Natural killer cell (primary cell): Measurements from ENCODE around the gene TLCD1. TPM values are rescaled to one million over a fixed set of nuclear protein-coding genes. Genes with fewer than 3 reads are reported as not detected.

ENCODE experiments used
- ATAC-seq, 3 donors: fragments of 150-1000 bp in 2 of 3; fragments of 200-7000 bp in 1 of 3; cut with Tn5 transposase; 1 replicate in 1 of 3; 2 replicates in 2 of 3; pipeline ENCODE4 v1.10.0; 2021; ENCODE audit warnings: mild to moderate bottlenecking in 2 of 3, moderate library complexity in 2 of 3
- DNase-seq, 2 donors: peaks; one replicate each; pipeline versions ENCODE4 v3.0.0 to v3.0.0-alpha.2; 2013 to 2021; ENCODE audit warnings: mixed read lengths in 1 of 2
- H3K27ac ChIP-seq: one replicate; pipeline ENCODE4 v1.5.1; 2013; ENCODE audit warnings: mild to moderate bottlenecking, low read length
- H3K27me3 ChIP-seq: one replicate; pipeline ENCODE4 v1.6.1; 2013; ENCODE audit warnings: low read length; ENCODE audit not compliant: control insufficient read depth, insufficient read depth
- H3K36me3 ChIP-seq: one replicate; pipeline ENCODE4 v1.6.1; 2013; ENCODE audit warnings: low read length; ENCODE audit not compliant: control insufficient read depth, insufficient read depth
- H3K4me1 ChIP-seq: one replicate; pipeline ENCODE4 v1.6.1; 2013; ENCODE audit warnings: low read length; ENCODE audit not compliant: control insufficient read depth, insufficient read depth
- H3K4me3 ChIP-seq: one replicate; pipeline ENCODE4 v1.5.1; 2013; ENCODE audit warnings: low read length
- H3K9me3 ChIP-seq: one replicate; pipeline ENCODE4 v1.6.1; 2013; ENCODE audit warnings: low read length; ENCODE audit not compliant: control insufficient read depth, insufficient read depth
- H3K27ac Mint-ChIP-seq, 2 donors: one replicate each; pipeline ENCODE4 v1.8.0; 2022; ENCODE audit warnings: mild to moderate bottlenecking in 2 of 2, mixed read lengths in 2 of 2, moderate library complexity in 1 of 2
- H3K27me3 Mint-ChIP-seq, 2 donors: one replicate each; pipeline ENCODE4 v1.8.0; 2022; ENCODE audit warnings: low read depth in 2 of 2, mixed read lengths in 2 of 2
- H3K36me3 Mint-ChIP-seq: one replicate; pipeline ENCODE4 v1.8.0; 2022; ENCODE audit warnings: mixed read lengths
- H3K4me1 Mint-ChIP-seq, 2 donors: one replicate each; pipeline ENCODE4 v1.8.0; 2022; ENCODE audit warnings: mixed read lengths in 2 of 2
- H3K4me3 Mint-ChIP-seq: one replicate; pipeline ENCODE4 v1.8.0; 2022; ENCODE audit warnings: mild to moderate bottlenecking, moderate library complexity, mixed read lengths
- H3K9me3 Mint-ChIP-seq, 2 donors: one replicate each; pipeline ENCODE4 v1.8.0; 2022; ENCODE audit warnings: mixed read lengths in 2 of 2
- WGBS: methylation state at CpG from one replicate; pipeline ENCODE4 v1.1.7; 2013; ENCODE audit warnings: missing lambda C conversion rate; ENCODE audit not compliant: insufficient coverage; 5-methylcytosine and 5-hydroxymethylcytosine counted together
- intact Hi-C: fragments of 100-400 bp; cut with micrococcal nuclease; formaldehyde crosslinking; loops from one replicate; pipeline ENCODE4 v1.14.2; 2022
- total RNA-seq, 4 donors: library from RNA; stranded (reverse); fragments of 120-200 nt in 1 of 4; gene quantifications; one replicate each; pipeline versions ENCODE4 v1.2.3 to v1.2.4, GENCODE V29; 2013 to 2022
- TF ChIP-seq, protein P1 (sequence below): fragments of 200-600 bp; IDR thresholded peaks from one replicate; pipeline ENCODE4 v1.8.0; 2022; ENCODE audit warnings: antibody characterized with exemption

Gene TLCD1
- total RNA-seq, 3 donors from 2014 or later (not counting 1 experiment from before 2014, with no cell fraction given), result 1.0 TPM; not detected in 2

DNA sequence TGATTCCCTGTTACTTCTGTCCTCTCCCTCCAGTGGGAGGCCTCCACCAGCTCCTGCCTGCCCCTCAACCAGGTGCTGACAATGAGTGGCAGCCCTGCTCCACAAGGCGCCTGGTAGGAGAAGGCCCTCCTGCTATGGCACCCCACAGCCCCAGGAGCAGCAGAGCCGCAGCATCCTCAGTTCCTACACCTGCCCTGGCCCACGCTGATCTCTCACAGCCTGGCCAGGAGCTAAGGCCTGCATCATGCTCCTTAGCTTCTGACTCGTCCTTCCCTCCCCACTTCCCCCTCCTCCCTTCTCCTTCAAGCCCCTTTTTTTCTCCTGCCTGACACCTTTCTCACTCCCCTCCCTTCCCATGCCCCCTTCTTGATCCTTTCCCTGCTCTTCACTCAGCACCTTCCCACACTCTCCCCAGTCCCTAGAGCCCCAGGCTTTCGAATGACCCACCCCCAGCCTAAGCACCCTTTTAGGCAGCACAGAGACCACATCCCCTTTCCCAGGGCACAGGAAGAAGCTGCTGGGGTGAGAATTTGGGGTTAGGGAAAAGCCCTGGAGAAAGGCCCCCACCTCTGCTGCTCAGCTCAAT lies 20.9 kb downstream of the TLCD1 start:
- no peak for ATAC-seq
- Histone ChIP-seq H3K9me3 (no peaks in the 10 kb centered on the region), H3K4me3 (no peak overlapping the region), H3K36me3 (peaks cover 27% of the 10 kb centered on the region), H3K27ac (no peak overlapping the region), H3K27me3 (no peaks in the 10 kb centered on the region), H3K4me1 (no peaks in the 10 kb centered on the region)
- Mint-ChIP-seq H3K9me3 (no peaks in the 10 kb centered on the region), H3K36me3 (no peaks in the 10 kb centered on the region), H3K4me3 (no peak overlapping the region), H3K27me3 (no peaks in the 10 kb centered on the region), H3K27ac (peak overlapping the region; percentile 43 to 54), H3K4me1 (peaks cover 0 to 13% of the 10 kb centered on the region in 2 donors)
- 86% methylated on average over 4 of the region's 5 CpGs for WGBS
- DNase-seq, result no peak
- TF ChIP-seq, protein P1, sequence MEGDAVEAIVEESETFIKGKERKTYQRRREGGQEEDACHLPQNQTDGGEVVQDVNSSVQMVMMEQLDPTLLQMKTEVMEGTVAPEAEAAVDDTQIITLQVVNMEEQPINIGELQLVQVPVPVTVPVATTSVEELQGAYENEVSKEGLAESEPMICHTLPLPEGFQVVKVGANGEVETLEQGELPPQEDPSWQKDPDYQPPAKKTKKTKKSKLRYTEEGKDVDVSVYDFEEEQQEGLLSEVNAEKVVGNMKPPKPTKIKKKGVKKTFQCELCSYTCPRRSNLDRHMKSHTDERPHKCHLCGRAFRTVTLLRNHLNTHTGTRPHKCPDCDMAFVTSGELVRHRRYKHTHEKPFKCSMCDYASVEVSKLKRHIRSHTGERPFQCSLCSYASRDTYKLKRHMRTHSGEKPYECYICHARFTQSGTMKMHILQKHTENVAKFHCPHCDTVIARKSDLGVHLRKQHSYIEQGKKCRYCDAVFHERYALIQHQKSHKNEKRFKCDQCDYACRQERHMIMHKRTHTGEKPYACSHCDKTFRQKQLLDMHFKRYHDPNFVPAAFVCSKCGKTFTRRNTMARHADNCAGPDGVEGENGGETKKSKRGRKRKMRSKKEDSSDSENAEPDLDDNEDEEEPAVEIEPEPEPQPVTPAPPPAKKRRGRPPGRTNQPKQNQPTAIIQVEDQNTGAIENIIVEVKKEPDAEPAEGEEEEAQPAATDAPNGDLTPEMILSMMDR, result no peak
- intact Hi-C loops, result no loop called here

DNA sequence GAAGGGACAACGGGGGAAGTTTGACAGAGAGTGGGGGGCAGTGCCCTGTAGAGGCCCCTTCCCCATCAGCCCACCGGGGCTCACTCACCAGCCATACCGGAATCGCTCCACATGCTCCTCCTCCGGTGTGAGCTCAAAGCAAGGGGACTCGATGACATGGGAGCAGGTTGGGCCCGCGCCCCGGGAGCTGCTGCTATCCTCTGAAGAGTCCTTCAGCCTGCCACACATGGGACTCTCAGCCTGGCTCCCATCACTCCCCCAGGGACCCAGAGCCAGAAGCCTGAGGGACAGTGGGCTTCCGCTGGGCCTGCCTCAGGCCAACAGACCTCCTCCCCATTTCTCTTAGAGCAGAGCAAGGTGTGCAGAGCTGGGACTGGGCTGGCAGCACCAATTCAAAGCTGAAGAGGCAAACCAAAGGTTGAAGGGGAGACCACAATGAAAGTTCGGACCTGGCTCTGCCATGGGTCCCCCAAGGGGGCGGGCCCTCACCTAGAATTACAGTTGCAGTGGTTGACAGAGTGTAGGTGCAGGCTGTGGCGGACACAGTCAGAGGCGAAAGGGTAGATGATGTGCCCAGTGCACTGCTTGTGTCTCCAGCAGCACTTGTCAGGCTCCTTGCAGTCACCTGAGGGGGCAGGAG lies 21.7 kb downstream of the TLCD1 start:
- TF ChIP-seq, protein P1, result no peak
- no peak overlapping the region for H3K27ac ChIP-seq
- DNase-seq (no peak), ATAC-seq (no peak)
- H3K27ac Mint-ChIP-seq, result peak overlapping the region in 1 of 2 donors; percentile 80
- H3K36me3 ChIP-seq, result peaks cover 36% of the 10 kb centered on the region
- H3K9me3 ChIP-seq, result no peaks in the 10 kb centered on the region
- H3K9me3 Mint-ChIP-seq, result no peaks in the 10 kb centered on the region
- H3K4me3 ChIP-seq, result no peak overlapping the region
- intact Hi-C loops, result no loop called here
- H3K36me3 Mint-ChIP-seq, result no peaks in the 10 kb centered on the region
- H3K4me3 Mint-ChIP-seq, result no peak overlapping the region
- H3K27me3 Mint-ChIP-seq, result no peaks in the 10 kb centered on the region
- H3K4me1 ChIP-seq, result no peaks in the 10 kb centered on the region
- 97% methylated on average over 14 of the region's 14 CpGs for WGBS
- peaks cover 0 to 13% of the 10 kb centered on the region in 2 donors for H3K4me1 Mint-ChIP-seq
- no peaks in the 10 kb centered on the region for H3K27me3 ChIP-seq

DNA sequence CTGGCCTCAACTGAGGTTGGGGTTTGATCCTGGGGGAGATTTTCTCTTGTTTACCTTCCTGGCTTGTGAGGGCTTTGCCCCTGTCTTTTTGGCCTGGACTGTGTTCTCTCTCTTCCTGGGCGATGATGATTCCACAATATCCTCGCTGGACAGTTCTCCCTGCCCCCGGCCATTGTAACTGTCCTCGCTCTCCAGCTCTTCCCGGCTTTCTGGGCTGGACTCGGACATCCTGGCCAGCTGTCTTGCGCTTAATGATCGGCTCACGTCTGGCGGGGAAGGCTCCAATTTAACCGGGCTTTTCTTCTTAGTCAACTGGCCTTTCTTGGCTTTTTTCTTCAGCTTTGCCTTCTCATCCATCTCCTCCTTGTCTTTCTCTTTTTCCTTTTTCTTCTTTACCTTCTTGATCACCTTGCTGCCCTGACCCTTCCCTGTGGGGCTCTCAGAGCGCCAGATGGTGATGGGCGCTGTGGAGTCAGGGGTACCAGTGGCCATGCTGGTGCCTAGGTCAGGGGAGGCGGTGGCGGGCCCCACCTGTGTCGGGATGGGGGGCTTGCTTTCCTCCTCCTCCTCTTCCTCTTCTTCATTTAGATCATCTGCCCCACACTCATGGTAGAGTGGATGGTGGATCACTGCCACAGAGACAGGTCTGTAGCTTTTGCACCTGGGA lies 22.3 kb downstream of the TLCD1 start:
- DNase-seq, result no peak

More for the DNA sequence above, 22.3 kb downstream of the TLCD1 start:
- Histone ChIP-seq H3K36me3 (peaks cover 42% of the 10 kb centered on the region), H3K9me3 (no peaks in the 10 kb centered on the region), H3K27me3 (no peaks in the 10 kb centered on the region), H3K27ac (no peak overlapping the region), H3K4me3 (no peak overlapping the region), H3K4me1 (no peaks in the 10 kb centered on the region)
- ATAC-seq, result no peak
- Mint-ChIP-seq H3K4me3 (no peak overlapping the region), H3K36me3 (no peaks in the 10 kb centered on the region), H3K27ac (peak overlapping the region in 1 of 2 donors; percentile 80), H3K27me3 (no peaks in the 10 kb centered on the region), H3K4me1 (peaks cover 0 to 13% of the 10 kb centered on the region in 2 donors), H3K9me3 (no peaks in the 10 kb centered on the region)
- TF ChIP-seq, protein P1, result no peak
- 97% methylated on average over 15 of the region's 16 CpGs for WGBS
- intact Hi-C loops, result no loop called here
